Smooth muscle cell (in vitro differentiated cells): ENCODE results near the gene SPIN1. TPM values are rescaled to one million over a fixed set of nuclear protein-coding genes. Genes with fewer than 3 reads are reported as not detected.
A peak's percentile ranks its signal among the peaks of the same experiment; 100 is the strongest.

Source experiments
- DNase-seq: peaks from one replicate; lab custom pipeline; 2025; ENCODE audit not compliant: unreplicated experiment; lab: John Stamatoyannopoulos, UW
- H2AFZ ChIP-seq: fragments of 200-600 bp; sonication (generic); 2 replicates; pipeline ENCODE4 v1.6.0; 2016; ENCODE audit warnings: antibody characterized with exemption, low read depth, mild to moderate bottlenecking
- H3F3A ChIP-seq: fragments of 200-600 bp; sonication (generic); 2 replicates; pipeline ENCODE4 v1.6.0; 2017; ENCODE audit warnings: antibody characterized with exemption, low read depth
- H3K27ac ChIP-seq: fragments of 200-600 bp; sonication (generic); 2 replicates; pipeline ENCODE4 v1.5.1; 2016; ENCODE audit warnings: low read depth, mild to moderate bottlenecking
- H3K27me3 ChIP-seq: fragments of 200-600 bp; sonication (generic); 2 replicates; pipeline ENCODE4 v1.6.1; 2016; ENCODE audit warnings: low read depth, mild to moderate bottlenecking
- H3K36me3 ChIP-seq: fragments of 200-600 bp; sonication (generic); 2 replicates; pipeline ENCODE4 v1.5.1; 2016; ENCODE audit warnings: low read depth
- H3K4me1 ChIP-seq: fragments of 200-600 bp; sonication (generic); 2 replicates; pipeline ENCODE4 v1.5.1; 2016; ENCODE audit warnings: low read depth
- H3K4me2 ChIP-seq: fragments of 200-600 bp; sonication (generic); 2 replicates; pipeline ENCODE4 v1.6.0; 2016; ENCODE audit warnings: mild to moderate bottlenecking
- H3K4me3 ChIP-seq: fragments of 200-600 bp; sonication (generic); 2 replicates; pipeline ENCODE4 v1.5.1; 2016; ENCODE audit warnings: mild to moderate bottlenecking
- H3K79me2 ChIP-seq: fragments of 200-600 bp; sonication (generic); 2 replicates; pipeline ENCODE4 v1.6.0; 2016; ENCODE audit warnings: low read depth, mild to moderate bottlenecking
- H3K9ac ChIP-seq: fragments of 200-600 bp; sonication (generic); 2 replicates; pipeline ENCODE4 v1.6.0; 2016; ENCODE audit warnings: low read depth
- H3K9me3 ChIP-seq: fragments of 200-600 bp; sonication (generic); replicated peaks from 2 replicates; pipeline ENCODE4 v1.5.1; 2016; ENCODE audit warnings: low read depth
- H4K20me1 ChIP-seq: fragments of 200-600 bp; sonication (generic); 2 replicates; pipeline ENCODE4 v1.6.0; 2016; ENCODE audit warnings: low read depth
- CTCF ChIP-seq: fragments of 200-600 bp; sonication (generic); IDR thresholded peaks from 2 replicates; pipeline ENCODE4 v1.5.1; 2017; ENCODE audit warnings: borderline replicate concordance, mild to moderate bottlenecking, antibody characterized with exemption; ENCODE audit not compliant: insufficient read depth, poor library complexity, severe bottlenecking
- whole genome bisulfite sequencing: methylation state at CpG from one replicate; pipeline ENCODE4 v1.1.7; 2016; ENCODE audit warnings: low lambda C conversion rate; 5-methylcytosine and 5-hydroxymethylcytosine counted together
- polyA plus RNA-seq: library from polyadenylated mRNA; unstranded; fragments of >200 nt; fragmentation: Nextera tagmentation; extraction: Ambion mirVana; gene quantifications from 2 replicates; pipeline ENCODE4 v1.2.1, GENCODE V29; 2016
- total RNA-seq: library from RNA; depleted of rRNA; stranded (reverse); fragments of >200 nt; gene quantifications from 2 replicates; pipeline ENCODE4 v1.2.3, GENCODE V29; 2014

Gene SPIN1
- total and polyA plus RNA-seq, 2 experiments from 2014 or later = 56.4 to 122 TPM

GRCh38 chr9:88406051-88406450 is 17.8 kb downstream of the SPIN1 start:
- Histone ChIP-seq H3F3A (peaks cover 4% of the 10 kb centered on the region), H4K20me1 (peaks cover 96% of the 10 kb centered on the region), H3K27me3 (no peaks in the 10 kb centered on the region), H3K4me3 (no peak overlapping the region), H3K79me2 (peaks cover 100% of the 10 kb centered on the region), H3K9ac (no peak overlapping the region), H3K9me3 (no peaks in the 10 kb centered on the region), H3K36me3 (no peaks in the 10 kb centered on the region), H3K4me1 (no peaks in the 10 kb centered on the region), H3K4me2 (no peak overlapping the region), H3K27ac (no peak overlapping the region), H2AFZ (no peak overlapping the region)
- DNase-seq = no peak
- no peak for TF ChIP-seq CTCF
- WGBS = 98% methylated on average over 7 of the region's 7 CpGs

- Histone ChIP-seq H2AFZ (no peak overlapping the region), H4K20me1 (peaks cover 91% of the 10 kb centered on the region), H3K79me2 (peaks cover 100% of the 10 kb centered on the region), H3F3A (no peaks in the 10 kb centered on the region), H3K9ac (no peak overlapping the region), H3K4me2 (no peak overlapping the region), H3K4me1 (no peaks in the 10 kb centered on the region), H3K27ac (no peak overlapping the region), H3K27me3 (no peaks in the 10 kb centered on the region), H3K9me3 (no peaks in the 10 kb centered on the region), H3K36me3 (peaks cover 6% of the 10 kb centered on the region), H3K4me3 (no peak overlapping the region)
- WGBS = 87% methylated on average over 4 of the region's 4 CpGs
- TF ChIP-seq CTCF = no peak
- DNase-seq = no peak
These were observed 23.2 kb downstream of the SPIN1 start for GRCh38 chr9:88411471-88411870.

GRCh38 chr9:88414298-88414697 is 26.1 kb downstream of the SPIN1 start:
- no peak overlapping the region for H3K4me3 ChIP-seq
- no peak overlapping the region for H3K9ac ChIP-seq
- no peak overlapping the region for H3K27ac ChIP-seq
- peaks cover 14% of the 10 kb centered on the region for H3K4me1 ChIP-seq
- H2AFZ ChIP-seq = no peak overlapping the region
- H3K4me2 ChIP-seq = no peak overlapping the region
- no peaks in the 10 kb centered on the region for H3K27me3 ChIP-seq
- H3K36me3 ChIP-seq = peaks cover 6% of the 10 kb centered on the region
- H4K20me1 ChIP-seq = peaks cover 83% of the 10 kb centered on the region
- H3F3A ChIP-seq = peaks cover 14% of the 10 kb centered on the region
- DNase-seq = no peak
- H3K9me3 ChIP-seq = no peaks in the 10 kb centered on the region
- WGBS = 98% methylated on average over 2 of the region's 2 CpGs
- H3K79me2 ChIP-seq = peaks cover 96% of the 10 kb centered on the region
- TF ChIP-seq CTCF = no peak

GRCh38 chr9:88418025-88418424 is 29.8 kb downstream of the SPIN1 start:
- H2AFZ ChIP-seq = no peak overlapping the region
- peaks cover 96% of the 10 kb centered on the region for H3K79me2 ChIP-seq
- H3K27me3 ChIP-seq = no peaks in the 10 kb centered on the region
- no peaks in the 10 kb centered on the region for H3K9me3 ChIP-seq
- peaks cover 19% of the 10 kb centered on the region for H3F3A ChIP-seq
- DNase-seq = no peak
- 38% methylated on average over 4 of the region's 4 CpGs for WGBS
- peak overlapping the region; percentile 58 for H3K4me2 ChIP-seq
- no peak for TF ChIP-seq CTCF
- H3K27ac ChIP-seq = peak overlapping the region; percentile 92
- no peak overlapping the region for H3K4me3 ChIP-seq
- peaks cover 6% of the 10 kb centered on the region for H3K36me3 ChIP-seq
- H3K9ac ChIP-seq = peak overlapping the region; percentile 52
- H3K4me1 ChIP-seq = peaks cover 26% of the 10 kb centered on the region
- H4K20me1 ChIP-seq = peaks cover 75% of the 10 kb centered on the region
